RKO (cell line): ENCODE data around the gene ST8SIA5.
"Not testable (repeated sequence)": the region's sequence is repeated elsewhere in the genome, so short reads cannot be mapped to it uniquely, and the experiment has no call there.

Experiments used
- DNase-seq: peaks from one replicate; pipeline ENCODE4 v3.0.0-alpha.2; 2016; ENCODE audit warnings: low spot score

Gene ST8SIA5

GRCh38 chr18:46756559-46757201, at the start of gene ST8SIA5:
Gene ST8SIA5 (minus strand): TSS chr18:46757053. CDS start chr18:46756508, 545 bp downstream.
- no peak for DNase-seq

- not testable (repeated sequence) for DNase-seq
Observed at GRCh38 chr18:46795945-46796344, 39.1 kb upstream of the ST8SIA5 start.

GRCh38 chr18:46794607-46795006, 37.8 kb upstream of the ST8SIA5 start:
- DNase-seq: no peak

GRCh38 chr18:46793565-46793964, 36.7 kb upstream of the ST8SIA5 start:
- no peak for DNase-seq

- no peak for DNase-seq
Observed at GRCh38 chr18:46789088-46789487, 32.2 kb upstream of the ST8SIA5 start.

GRCh38 chr18:46787674-46788073, 30.8 kb upstream of the ST8SIA5 start:
- no peak for DNase-seq

GRCh38 chr18:46772357-46772756, 15.5 kb upstream of the ST8SIA5 start:
- no peak for DNase-seq

GRCh38 chr18:46771141-46771540, 14.3 kb upstream of the ST8SIA5 start:
- no peak for DNase-seq

- DNase-seq: no peak
Observed at GRCh38 chr18:46770708-46771107, 13.9 kb upstream of the ST8SIA5 start.

GRCh38 chr18:46768166-46768921, 11.5 kb upstream of the ST8SIA5 start:
- DNase-seq: no peak

GRCh38 chr18:46767217-46767616, 10.4 kb upstream of the ST8SIA5 start:
- DNase-seq: no peak

GRCh38 chr18:46764586-46764985, 7.7 kb upstream of the ST8SIA5 start:
- DNase-seq: no peak

- no peak for DNase-seq
Observed at GRCh38 chr18:46761059-46761769, 4.4 kb upstream of the ST8SIA5 start.

- no peak for DNase-seq
Observed at GRCh38 chr18:46759890-46760289, 3.0 kb upstream of the ST8SIA5 start.

- DNase-seq: no peak
Observed at GRCh38 chr18:46756025-46756558, 761 bp downstream of the ST8SIA5 start.

GRCh38 chr18:46755315-46756024, 1.4 kb downstream of the ST8SIA5 start:
- DNase-seq: no peak

- no peak for DNase-seq
Observed at GRCh38 chr18:46754661-46755292, 2.1 kb downstream of the ST8SIA5 start.

- DNase-seq: no peak
Observed at GRCh38 chr18:46754188-46754587, 2.7 kb downstream of the ST8SIA5 start.

- no peak for DNase-seq
Observed at GRCh38 chr18:46751882-46752281, 5.0 kb downstream of the ST8SIA5 start.

GRCh38 chr18:46750626-46751025, 6.2 kb downstream of the ST8SIA5 start:
- DNase-seq: no peak

- DNase-seq: no peak
Observed at GRCh38 chr18:46748466-46748865, 8.4 kb downstream of the ST8SIA5 start.

- no peak for DNase-seq
Observed at GRCh38 chr18:46740046-46740445, 16.8 kb downstream of the ST8SIA5 start.
